Activated CD4-positive, CD25-positive, alpha-beta regulatory T cell treated with anti-CD3 and anti-CD28 coated beads, Interleukin-2, amount 50 U/mL, for 24 hours (primary cell): ENCODE measurements around the gene PLCD3.

ENCODE experiments used
- ATAC-seq, 2 donors: fragments of 150-1000 bp; cut with Tn5 transposase; one replicate each; pipeline ENCODE4 v1.10.0; 2021; ENCODE audit warnings: mild to moderate bottlenecking in 1 of 2, moderate library complexity in 1 of 2

The PLCD3 gene, protein sequence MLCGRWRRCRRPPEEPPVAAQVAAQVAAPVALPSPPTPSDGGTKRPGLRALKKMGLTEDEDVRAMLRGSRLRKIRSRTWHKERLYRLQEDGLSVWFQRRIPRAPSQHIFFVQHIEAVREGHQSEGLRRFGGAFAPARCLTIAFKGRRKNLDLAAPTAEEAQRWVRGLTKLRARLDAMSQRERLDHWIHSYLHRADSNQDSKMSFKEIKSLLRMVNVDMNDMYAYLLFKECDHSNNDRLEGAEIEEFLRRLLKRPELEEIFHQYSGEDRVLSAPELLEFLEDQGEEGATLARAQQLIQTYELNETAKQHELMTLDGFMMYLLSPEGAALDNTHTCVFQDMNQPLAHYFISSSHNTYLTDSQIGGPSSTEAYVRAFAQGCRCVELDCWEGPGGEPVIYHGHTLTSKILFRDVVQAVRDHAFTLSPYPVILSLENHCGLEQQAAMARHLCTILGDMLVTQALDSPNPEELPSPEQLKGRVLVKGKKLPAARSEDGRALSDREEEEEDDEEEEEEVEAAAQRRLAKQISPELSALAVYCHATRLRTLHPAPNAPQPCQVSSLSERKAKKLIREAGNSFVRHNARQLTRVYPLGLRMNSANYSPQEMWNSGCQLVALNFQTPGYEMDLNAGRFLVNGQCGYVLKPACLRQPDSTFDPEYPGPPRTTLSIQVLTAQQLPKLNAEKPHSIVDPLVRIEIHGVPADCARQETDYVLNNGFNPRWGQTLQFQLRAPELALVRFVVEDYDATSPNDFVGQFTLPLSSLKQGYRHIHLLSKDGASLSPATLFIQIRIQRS

GRCh38 chr17:45132320-45132571, at the start of gene PLCD3:
Gene PLCD3, minus strand, starts transcription at chr17:45132515. Its CDS starts 105 bp downstream, at chr17:45132410.
- ATAC-seq, result peak; percentile 0 to 30

GRCh38 chr17:45177563-45177962, 45.2 kb upstream of the PLCD3 start:
- ATAC-seq, result no peak

- no peak for ATAC-seq
These were observed 43.4 kb upstream of the PLCD3 start for GRCh38 chr17:45175759-45176115.

GRCh38 chr17:45172541-45173286, 40.4 kb upstream of the PLCD3 start:
- ATAC-seq, result peak; percentile 79 to 81

- ATAC-seq, result no peak
These were observed 39.9 kb upstream of the PLCD3 start for GRCh38 chr17:45172232-45172540.

- ATAC-seq, result no peak
These were observed 39.3 kb upstream of the PLCD3 start for GRCh38 chr17:45171338-45172231.

DNA sequence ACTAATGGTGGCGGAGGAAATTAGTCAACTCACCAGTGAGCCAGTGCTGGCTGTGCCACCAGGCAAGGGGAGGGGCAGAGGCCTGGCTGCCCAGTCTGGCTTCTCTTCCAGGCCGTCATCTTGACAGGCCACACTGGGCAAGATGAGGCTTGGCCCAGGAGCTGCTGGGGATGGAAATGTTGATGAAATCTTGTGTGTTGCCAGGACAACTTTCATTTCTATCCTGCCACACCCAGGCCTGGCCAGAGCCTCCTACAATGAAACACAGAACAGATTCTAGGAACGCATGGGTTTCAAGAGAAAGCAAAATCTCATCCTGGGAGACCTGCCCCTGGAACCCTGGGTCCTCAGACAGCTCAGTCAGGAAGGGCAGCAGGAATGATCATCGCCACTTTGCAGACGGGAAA, 38.6 kb upstream of the PLCD3 start:
- no peak for ATAC-seq

- ATAC-seq, result no peak
These were observed 38.1 kb upstream of the PLCD3 start for GRCh38 chr17:45170280-45170930.

DNA sequence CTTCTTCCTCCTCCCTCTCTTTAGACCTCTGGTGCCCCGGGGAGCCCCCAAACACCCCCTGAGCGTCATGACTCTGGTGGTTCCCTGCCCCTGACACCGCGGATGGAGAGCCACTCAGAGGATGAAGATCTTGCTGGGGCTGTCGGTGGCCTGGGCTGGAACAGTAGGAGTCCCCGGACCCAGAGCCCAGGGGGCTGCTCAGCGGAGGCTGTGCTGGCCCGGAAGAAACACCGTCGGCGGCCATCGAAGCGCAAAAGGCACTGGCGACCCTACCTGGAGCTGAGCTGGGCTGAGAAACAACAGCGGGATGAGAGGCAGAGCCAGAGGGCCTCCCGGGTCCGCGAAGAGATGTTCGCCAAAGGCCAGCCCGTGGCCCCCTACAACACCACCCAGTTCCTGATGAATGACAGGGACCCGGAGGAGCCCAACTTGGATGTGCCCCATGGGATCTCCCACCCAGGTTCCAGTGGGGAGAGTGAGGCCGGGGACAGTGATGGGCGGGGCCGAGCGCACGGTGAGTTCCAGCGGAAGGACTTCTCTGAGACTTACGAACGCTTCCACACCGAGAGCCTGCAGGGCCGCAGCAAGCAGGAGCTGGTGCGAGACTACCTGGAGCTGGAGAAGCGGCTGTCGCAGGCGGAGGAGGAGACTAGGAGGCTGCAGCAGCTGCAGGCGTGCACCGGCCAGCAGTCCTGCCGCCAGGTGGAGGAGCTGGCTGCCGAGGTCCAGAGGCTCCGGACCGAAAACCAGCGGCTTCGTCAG, 36.9 kb upstream of the PLCD3 start:
- no peak for ATAC-seq

DNA sequence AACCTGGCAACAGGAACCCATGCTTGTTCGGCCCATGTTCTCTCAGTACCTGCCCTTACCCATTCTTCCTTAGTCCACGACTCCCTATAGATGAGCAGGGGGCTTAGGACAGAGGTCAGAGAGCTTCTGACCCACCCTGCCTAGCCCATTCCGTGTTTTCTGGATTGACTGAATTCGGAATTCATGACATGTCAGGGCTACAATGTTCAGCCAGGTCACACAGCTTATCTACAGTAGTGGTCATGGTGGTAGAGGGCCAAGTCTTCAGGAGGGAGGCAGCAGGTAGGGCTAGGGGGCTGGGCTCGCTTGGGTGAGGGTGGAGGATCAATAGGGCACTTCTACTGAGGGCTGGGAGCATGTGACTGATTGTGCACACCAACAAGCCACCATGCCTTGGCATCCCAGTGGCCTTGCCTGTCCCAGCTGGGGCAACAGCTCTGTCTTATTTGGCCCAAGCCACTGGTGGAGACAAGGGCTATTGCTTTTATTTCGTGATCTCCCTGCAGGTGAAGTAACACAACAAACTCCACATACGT, 32.5 kb upstream of the PLCD3 start:
- no peak for ATAC-seq

DNA sequence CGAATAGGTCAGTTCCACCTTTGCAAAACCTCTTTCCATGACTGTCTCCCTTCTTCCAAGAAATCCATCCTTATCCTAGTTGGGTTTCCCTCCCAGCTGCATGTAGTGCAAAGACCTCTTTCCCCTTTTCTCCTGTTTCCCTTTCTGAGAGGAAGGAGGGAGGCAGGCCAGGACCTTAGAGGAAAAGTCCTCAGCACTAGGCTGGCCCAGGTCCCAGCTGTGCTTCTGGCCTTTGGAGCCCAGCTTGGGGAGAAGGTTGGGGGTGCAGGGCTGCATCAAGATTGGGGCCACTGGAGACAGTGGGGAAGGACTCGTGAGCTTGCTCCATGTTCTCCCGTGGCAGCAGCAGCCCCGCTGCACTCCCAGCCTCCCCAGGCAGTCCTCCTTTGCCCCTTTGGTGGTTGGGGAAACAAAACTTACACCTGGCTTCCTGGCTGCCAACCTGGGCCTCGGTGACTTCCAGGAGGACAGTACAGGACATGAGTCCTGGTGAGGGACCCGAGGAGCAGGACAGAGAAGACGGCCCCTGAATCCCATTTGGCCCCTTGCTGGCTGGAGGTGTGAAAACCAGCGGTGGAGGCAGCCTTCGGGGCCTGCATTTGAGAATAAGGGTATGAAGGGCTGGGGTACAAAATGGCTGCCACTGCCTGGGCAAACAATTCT, 29.8 kb upstream of the PLCD3 start:
- no peak for ATAC-seq

DNA sequence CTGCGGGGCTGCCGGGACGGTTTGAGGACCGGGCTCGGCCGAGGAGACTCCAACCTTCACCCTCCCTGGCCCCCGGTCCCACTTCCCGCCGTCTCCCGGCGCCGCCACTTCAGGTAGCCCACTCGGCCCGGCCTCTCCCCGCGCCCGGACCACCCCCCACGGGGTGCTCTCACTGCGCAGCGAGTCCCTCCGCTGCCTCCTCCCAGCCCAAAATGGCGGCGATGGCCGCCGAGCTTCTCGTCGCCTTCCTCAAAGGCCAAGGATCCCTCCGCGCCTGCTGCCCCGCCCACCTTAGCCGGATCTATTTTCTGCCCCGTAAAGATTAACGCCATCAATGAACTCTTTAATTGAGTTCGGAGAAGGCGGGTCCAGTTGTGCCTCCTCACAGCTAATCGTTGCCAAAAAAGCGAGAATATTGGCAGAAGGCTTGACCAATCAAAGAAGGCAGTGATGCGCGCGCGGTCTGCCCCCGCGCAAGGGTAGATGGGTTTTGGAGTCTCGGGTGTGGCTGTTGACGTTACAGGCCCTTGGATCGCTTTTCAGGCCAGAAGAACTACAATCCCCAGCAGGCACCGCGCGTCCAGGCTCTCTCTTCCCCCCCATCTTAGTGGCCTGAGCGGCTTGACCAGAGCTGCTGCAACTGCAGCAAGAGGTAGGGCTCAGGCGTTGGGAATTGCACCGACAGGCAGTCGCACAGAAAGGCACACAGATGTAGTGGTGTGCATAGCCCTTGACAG, 29.1 kb upstream of the PLCD3 start, which contains the start of gene HEXIM2:
HEXIM2 (plus strand) TSS at position 588 of the 737 bp plus-strand sequence. CDS start 919 bp downstream, outside the sequence.
- ATAC-seq, result peak; percentile 95 to 97

DNA sequence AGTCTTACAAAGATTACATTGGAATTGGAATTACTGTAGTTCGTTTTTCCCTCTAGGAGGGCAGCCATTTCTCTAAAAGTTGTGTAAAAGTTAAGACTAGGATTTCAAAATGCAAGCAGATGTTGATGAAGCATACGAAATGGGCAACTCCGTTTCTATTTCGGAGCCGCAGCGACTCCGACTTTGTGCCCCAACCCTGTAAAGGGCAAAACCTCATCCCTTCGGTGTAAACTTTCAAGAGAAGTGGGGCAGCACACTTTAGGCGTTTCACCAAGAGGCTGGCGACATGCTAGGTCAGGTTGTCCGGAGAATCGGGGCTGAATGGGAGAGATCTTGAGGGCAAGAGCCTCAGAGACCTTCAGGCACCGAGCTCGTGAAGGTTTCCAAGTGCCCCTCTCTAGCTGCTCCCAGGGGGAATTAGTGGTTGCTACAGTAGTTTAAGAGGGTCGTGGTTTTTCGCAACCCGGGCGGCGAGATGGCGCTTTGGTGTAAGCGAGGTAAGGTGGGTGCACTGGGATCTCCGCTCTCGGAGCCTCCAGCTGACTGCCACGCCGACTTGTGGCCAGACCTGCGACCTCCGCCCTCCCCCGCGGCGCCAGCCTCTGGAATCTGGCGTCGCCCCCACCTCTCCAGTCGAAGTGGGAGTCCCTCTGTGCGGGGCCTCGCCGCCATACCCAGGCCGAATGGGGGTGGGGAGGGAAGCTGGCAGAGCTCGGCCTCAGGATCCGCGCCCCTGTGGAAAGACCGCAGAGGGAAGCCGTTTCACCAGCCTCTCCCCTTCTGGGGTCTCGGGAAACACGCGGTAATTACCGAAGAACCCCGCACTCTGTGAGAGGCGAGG, 28.4 kb upstream of the PLCD3 start:
- ATAC-seq, result peak; percentile 11 to 27

- ATAC-seq, result no peak
These were observed 23.9 kb upstream of the PLCD3 start for GRCh38 chr17:45156242-45156641.

DNA sequence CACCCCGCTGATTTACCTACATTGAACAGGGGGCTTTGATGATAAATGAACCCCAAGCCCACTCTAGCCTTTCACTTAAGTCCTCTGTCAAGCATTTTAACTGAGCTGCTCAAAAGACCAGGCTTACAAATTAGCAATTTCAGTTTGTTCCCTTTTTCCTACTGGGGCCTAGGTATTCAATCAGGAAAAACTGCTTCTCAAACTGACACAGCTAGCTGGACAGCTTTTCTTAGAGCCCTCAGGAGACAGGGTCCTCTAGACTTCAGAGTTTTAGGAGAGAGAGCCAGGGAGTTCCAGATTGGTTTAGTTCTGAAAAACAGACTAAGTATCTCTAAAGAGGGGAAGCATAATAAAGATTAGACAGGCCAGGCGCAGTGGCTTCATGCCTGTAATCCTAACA, 23.2 kb upstream of the PLCD3 start:
- no peak for ATAC-seq

DNA sequence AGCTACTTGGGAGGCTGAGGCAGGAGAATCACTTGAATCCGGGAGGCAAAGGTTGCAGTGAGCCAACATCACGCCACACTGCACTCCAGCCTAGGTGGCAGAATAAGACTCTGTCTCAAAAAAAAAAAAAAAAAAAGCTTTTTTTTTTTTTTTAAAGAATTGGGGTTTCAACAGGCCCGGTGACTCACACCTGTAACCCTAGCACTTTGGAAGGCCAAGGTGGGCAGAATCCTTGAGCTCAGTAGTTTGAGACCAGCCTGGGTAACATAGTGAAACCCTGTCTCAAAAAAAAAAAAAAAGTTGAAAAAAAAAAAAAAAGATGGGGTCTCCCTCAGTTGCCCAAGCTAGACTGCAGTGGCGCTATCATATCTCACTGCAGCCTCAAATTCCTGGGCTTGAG, 22.7 kb upstream of the PLCD3 start:
- peak in 1 of 2 donors; percentile 32 for ATAC-seq

- ATAC-seq, result no peak
These were observed 18.8 kb upstream of the PLCD3 start for GRCh38 chr17:45150911-45151809.
